Panc1 (cell line): ENCODE data around the gene SNED1. TPM values are rescaled to one million over a fixed set of nuclear protein-coding genes. Genes with fewer than 3 reads are reported as not detected.

Experiments used
- ATAC-seq: fragments of 200-7000 bp; cut with Tn5 transposase; 2 replicates; pipeline ENCODE4 v1.9.1; 2020; ENCODE audit warnings: mild to moderate bottlenecking, moderate library complexity
- BruUV-seq: library from RNA; stranded (reverse); fragments of 400-500 nt; replicated peaks from 2 replicates; lab custom pipeline; 2021; lab: Mats Ljungman, UMichigan
- CTCF ChIA-PET: fragments of 300-600 bp; sonication (Branson Sonifier 250); formaldehyde crosslinking; loops from one replicate; lab custom pipeline; 2022; ENCODE audit warnings: antibody characterized with exemption; lab: Charles Lee
- POLR2A ChIA-PET: fragments of 300-600 bp; sonication (Branson Sonifier 250); formaldehyde crosslinking; loops from one replicate; lab custom pipeline; 2022; ENCODE audit warnings: antibody characterized with exemption; lab: Charles Lee
- DNase-seq: peaks from one replicate; pipeline ENCODE4 v3.0.0-alpha.2; 2010; ENCODE audit warnings: low read depth, low spot score
- H3K27ac ChIP-seq: 2 replicates; pipeline ENCODE4 v1.5.1; 2011; ENCODE audit warnings: mild to moderate bottlenecking, low read length, inconsistent platforms
- H3K27me3 ChIP-seq: fragments of 200-500 bp; sonication (Bioruptor generic); 2 replicates; pipeline ENCODE4 v1.6.0; 2014; ENCODE audit warnings: low read length, inconsistent platforms; ENCODE audit not compliant: control insufficient read depth, insufficient read depth
- H3K36me3 ChIP-seq: fragments of 200-500 bp; sonication (Bioruptor generic); 2 replicates; pipeline ENCODE4 v1.5.1; 2014; ENCODE audit warnings: inconsistent platforms, mild to moderate bottlenecking, low read length, moderate library complexity; ENCODE audit not compliant: control insufficient read depth, insufficient read depth
- H3K4me1 ChIP-seq: 2 replicates; pipeline ENCODE4 v1.5.1; 2011; ENCODE audit warnings: inconsistent platforms, mild to moderate bottlenecking, low read length, moderate library complexity; ENCODE audit not compliant: control insufficient read depth, insufficient read depth
- H3K4me3 ChIP-seq, 2 experiments: 2 replicates each; pipeline ENCODE4 v1.5.1; 2011 to 2012; ENCODE audit warnings: low read depth in 2 of 2, low read length in 2 of 2, mild to moderate bottlenecking in 2 of 2, inconsistent platforms in 1 of 2, moderate library complexity in 1 of 2
- H3K9me3 ChIP-seq: fragments of 200-500 bp; sonication (Bioruptor generic); 2 replicates; pipeline ENCODE4 v1.5.1; 2014; ENCODE audit warnings: low read depth, mild to moderate bottlenecking, inconsistent platforms, low read length, moderate library complexity; ENCODE audit not compliant: control insufficient read depth, insufficient read depth
- POLR2AphosphoS5 ChIP-seq: IDR thresholded peaks from 2 replicates; pipeline ENCODE4 v1.6.1; 2012; ENCODE audit warnings: mild to moderate bottlenecking, low read depth, low read length, moderate library complexity
- SIN3A ChIP-seq: IDR thresholded peaks from 2 replicates; pipeline ENCODE4 v1.6.1; 2012; ENCODE audit warnings: low read depth, mild to moderate bottlenecking, low read length, moderate library complexity, borderline replicate concordance; ENCODE audit not compliant: insufficient read depth
- in situ Hi-C: cut with HindIII; loops from 2 replicates; pipeline ENCODE4 v1.10.0; 2016; ENCODE audit warnings: low sequenced_read_pairs, low pct_unique_long_range_greater_than_20kb
- intact Hi-C: fragments of 100-400 bp; cut with micrococcal nuclease; formaldehyde crosslinking; loops from one replicate; pipeline ENCODE4 v1.10.0; 2022; ENCODE audit not compliant: unreplicated experiment
- total RNA-seq: library from RNA; stranded (reverse); gene quantifications from one replicate; pipeline ENCODE4 v1.2.1, GENCODE V29; 2021; ENCODE audit not compliant: unreplicated experiment
- TF ChIP-seq, protein P1 (sequence below): fragments of 450-650 bp; IDR thresholded peaks from 2 replicates; pipeline ENCODE4 v1.5.1; 2017; ENCODE audit warnings: mild to moderate bottlenecking

SNED1 gene
- total RNA-seq, 1 experiment from 2014 or later, result 11.0 TPM

DNA sequence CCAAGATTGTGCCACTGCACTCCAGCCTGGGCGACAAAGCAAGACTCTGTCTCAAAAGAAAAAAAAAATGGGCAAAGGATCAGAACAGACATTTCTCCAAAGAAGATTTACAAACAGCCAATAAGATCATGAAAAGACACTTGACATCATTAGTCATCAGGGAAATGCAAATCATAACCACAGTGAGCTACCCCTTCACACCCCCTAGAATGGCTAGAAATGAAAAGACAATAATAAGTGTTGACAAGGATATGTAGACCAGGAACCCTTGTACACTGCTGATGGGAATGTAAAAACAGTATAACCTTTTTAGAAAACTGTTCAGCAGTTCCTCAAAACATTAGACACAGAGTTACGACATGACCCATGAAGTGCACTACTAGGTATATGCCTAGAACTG is 122.0 kb downstream of the SNED1 start:
- Histone ChIP-seq H3K9me3 (no peaks in the 10 kb centered on the region), H3K27ac (no peak overlapping the region), H3K4me3 (no peak overlapping the region), H3K27me3 (no peaks in the 10 kb centered on the region), H3K4me1 (no peaks in the 10 kb centered on the region), H3K36me3 (no peaks in the 10 kb centered on the region)
- CTCF ChIA-PET, result no interaction called here
- POLR2A ChIA-PET, result no interaction called here
- TF ChIP-seq SIN3A, result no peak
- TF ChIP-seq, protein P1, sequence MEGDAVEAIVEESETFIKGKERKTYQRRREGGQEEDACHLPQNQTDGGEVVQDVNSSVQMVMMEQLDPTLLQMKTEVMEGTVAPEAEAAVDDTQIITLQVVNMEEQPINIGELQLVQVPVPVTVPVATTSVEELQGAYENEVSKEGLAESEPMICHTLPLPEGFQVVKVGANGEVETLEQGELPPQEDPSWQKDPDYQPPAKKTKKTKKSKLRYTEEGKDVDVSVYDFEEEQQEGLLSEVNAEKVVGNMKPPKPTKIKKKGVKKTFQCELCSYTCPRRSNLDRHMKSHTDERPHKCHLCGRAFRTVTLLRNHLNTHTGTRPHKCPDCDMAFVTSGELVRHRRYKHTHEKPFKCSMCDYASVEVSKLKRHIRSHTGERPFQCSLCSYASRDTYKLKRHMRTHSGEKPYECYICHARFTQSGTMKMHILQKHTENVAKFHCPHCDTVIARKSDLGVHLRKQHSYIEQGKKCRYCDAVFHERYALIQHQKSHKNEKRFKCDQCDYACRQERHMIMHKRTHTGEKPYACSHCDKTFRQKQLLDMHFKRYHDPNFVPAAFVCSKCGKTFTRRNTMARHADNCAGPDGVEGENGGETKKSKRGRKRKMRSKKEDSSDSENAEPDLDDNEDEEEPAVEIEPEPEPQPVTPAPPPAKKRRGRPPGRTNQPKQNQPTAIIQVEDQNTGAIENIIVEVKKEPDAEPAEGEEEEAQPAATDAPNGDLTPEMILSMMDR, result no peak
- DNase-seq, result no peak
- no peak for ATAC-seq
- intact Hi-C loops (no loop called here), in situ Hi-C loops (no loop called here)
- no TSS peak for BruUV-seq

- BruUV-seq, result no TSS peak
- intact Hi-C loops, result no loop called here
- H3K27ac ChIP-seq, result no peak overlapping the region
- ChIA-PET CTCF (no interaction called here), POLR2A (no interaction called here)
- H3K4me3 ChIP-seq, result no peak overlapping the region
- H3K36me3 ChIP-seq, result no peaks in the 10 kb centered on the region
- H3K9me3 ChIP-seq, result no peaks in the 10 kb centered on the region
- in situ Hi-C loops, result no loop called here
- ATAC-seq (no peak), DNase-seq (no peak)
- no peaks in the 10 kb centered on the region for H3K27me3 ChIP-seq
- H3K4me1 ChIP-seq, result no peaks in the 10 kb centered on the region
- TF ChIP-seq, protein P1, result no peak
These were observed 122.6 kb downstream of the SNED1 start for GRCh38 chr2:241121008-241121407.

- no TSS peak for BruUV-seq
- intact Hi-C loops (no loop called here), in situ Hi-C loops (no loop called here)
- H3K27ac ChIP-seq, result no peak overlapping the region
- POLR2A ChIA-PET, result no interaction called here
- no peak overlapping the region for H3K4me3 ChIP-seq
- H3K27me3 ChIP-seq, result no peaks in the 10 kb centered on the region
- TF ChIP-seq SIN3A (no peak), POLR2AphosphoS5 (no peak)
- DNase-seq, result no peak
- no peaks in the 10 kb centered on the region for H3K9me3 ChIP-seq
- CTCF ChIA-PET, result no interaction called here
- H3K4me1 ChIP-seq, result no peaks in the 10 kb centered on the region
- no peak for ATAC-seq
- no peaks in the 10 kb centered on the region; the same call in 1 of the 2 replicates for H3K36me3 ChIP-seq
These were observed 124.1 kb downstream of the SNED1 start for GRCh38 chr2:241122376-241123002.
